ENCODE data around the gene DAW1. TPM values are rescaled to one million over a fixed set of nuclear protein-coding genes. Genes with fewer than 3 reads are reported as not detected.
A peak's percentile ranks its signal among the peaks of the same experiment; 100 is the strongest.

The DAW1 gene
- total and polyA plus RNA-seq, 2 experiments from 2014 or later = 0.57 TPM; not detected in 1

GRCh38 chr2:227908266-227909054 is 37.0 kb downstream of the DAW1 start:
- no peak overlapping the region for H3K27ac ChIP-seq
- no peaks in the 10 kb centered on the region for H3K9me3 ChIP-seq (ENCODE audit: low read depth)
- no peaks in the 10 kb centered on the region for H3K27me3 ChIP-seq
- TF ChIP-seq CTCF (IDR thresholded peaks at IDR 0.05; ENCODE audit: low read depth, low read length) = no peak
- no peaks in the 10 kb centered on the region for H3K36me3 ChIP-seq
- peak in 1 of 2 donors; percentile 35 for DNase-seq (ENCODE audit: low read depth in 1 of 2, low spot score in 1 of 2)
- H3K4me1 ChIP-seq (ENCODE audit: low read depth) = no peaks in the 10 kb centered on the region
- no peak overlapping the region for H3K4me3 ChIP-seq

- H3K36me3 ChIP-seq = no peaks in the 10 kb centered on the region
- H3K4me1 ChIP-seq (ENCODE audit: low read depth) = no peaks in the 10 kb centered on the region
- no peaks in the 10 kb centered on the region for H3K27me3 ChIP-seq
- H3K27ac ChIP-seq = no peak overlapping the region
- H3K4me3 ChIP-seq = no peak overlapping the region
- TF ChIP-seq CTCF (IDR thresholded peaks at IDR 0.05; ENCODE audit: low read depth, low read length) = no peak
- DNase-seq (ENCODE audit: low read depth in 1 of 2, low spot score in 1 of 2) = no peak
- H3K9me3 ChIP-seq (ENCODE audit: low read depth) = no peaks in the 10 kb centered on the region
These were observed 42.9 kb downstream of the DAW1 start for GRCh38 chr2:227914362-227914761.

- H3K4me1 ChIP-seq (ENCODE audit: low read depth) = no peaks in the 10 kb centered on the region
- no peak overlapping the region for H3K4me3 ChIP-seq
- DNase-seq (ENCODE audit: low read depth in 1 of 2, low spot score in 1 of 2) = no peak
- H3K9me3 ChIP-seq (ENCODE audit: low read depth) = no peaks in the 10 kb centered on the region
- no peaks in the 10 kb centered on the region for H3K27me3 ChIP-seq
- no peak for TF ChIP-seq CTCF (IDR thresholded peaks at IDR 0.05; ENCODE audit: low read depth, low read length)
- no peak overlapping the region for H3K27ac ChIP-seq
- H3K36me3 ChIP-seq = no peaks in the 10 kb centered on the region
These were observed 50.2 kb downstream of the DAW1 start for GRCh38 chr2:227921648-227922047.

GRCh38 chr2:227932001-227932400 is 60.6 kb downstream of the DAW1 start:
- H3K27me3 ChIP-seq = no peaks in the 10 kb centered on the region
- H3K9me3 ChIP-seq (ENCODE audit: low read depth) = no peaks in the 10 kb centered on the region
- no peak overlapping the region for H3K27ac ChIP-seq
- DNase-seq (ENCODE audit: low read depth in 1 of 2, low spot score in 1 of 2) = no peak
- no peak overlapping the region for H3K4me3 ChIP-seq
- no peaks in the 10 kb centered on the region for H3K36me3 ChIP-seq
- H3K4me1 ChIP-seq (ENCODE audit: low read depth) = no peaks in the 10 kb centered on the region
- no peak for TF ChIP-seq CTCF (IDR thresholded peaks at IDR 0.05; ENCODE audit: low read depth, low read length)

- no peaks in the 10 kb centered on the region for H3K27me3 ChIP-seq
- H3K4me1 ChIP-seq (ENCODE audit: low read depth) = no peaks in the 10 kb centered on the region
- H3K36me3 ChIP-seq = no peaks in the 10 kb centered on the region
- H3K4me3 ChIP-seq = no peak overlapping the region
- H3K9me3 ChIP-seq (ENCODE audit: low read depth) = no peaks in the 10 kb centered on the region
- DNase-seq (ENCODE audit: low read depth in 1 of 2, low spot score in 1 of 2) = no peak
- TF ChIP-seq CTCF (IDR thresholded peaks at IDR 0.05; ENCODE audit: low read depth, low read length) = no peak
- H3K27ac ChIP-seq = no peak overlapping the region
These were observed 61.0 kb downstream of the DAW1 start for GRCh38 chr2:227932403-227932802.
